Stimulated activated CD4-positive, alpha-beta T cell treated with anti-CD3 and anti-CD28 coated beads, Interleukin-4, amount 100 ng/mL, for 1 hour (primary cell): ENCODE data around the gene SURF2.

Source experiments
- DNase-seq: peaks from one replicate; pipeline ENCODE4 v3.0.0-alpha.2; 2020

Gene SURF2

DNA sequence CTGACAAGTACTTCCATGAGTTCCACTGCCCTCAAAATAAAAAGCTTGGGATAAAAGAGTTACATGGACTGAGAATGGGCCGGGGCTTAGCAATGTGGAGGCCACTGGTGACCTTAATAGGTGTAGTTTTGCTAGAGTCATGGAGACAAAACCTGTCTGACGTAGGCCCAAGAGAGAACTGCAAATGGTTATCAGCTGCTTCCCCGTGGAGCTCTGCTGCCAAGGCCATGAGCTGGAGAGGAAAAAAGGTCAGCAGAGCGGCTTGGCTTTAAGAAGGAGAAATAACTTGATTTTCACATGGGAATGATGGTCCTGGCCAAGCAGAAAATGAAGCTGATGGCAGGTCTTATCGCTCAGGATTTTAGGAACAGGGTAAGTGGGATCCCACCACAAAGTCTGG, 16.7 kb upstream of the SURF2 start:
- no peak for DNase-seq

DNA sequence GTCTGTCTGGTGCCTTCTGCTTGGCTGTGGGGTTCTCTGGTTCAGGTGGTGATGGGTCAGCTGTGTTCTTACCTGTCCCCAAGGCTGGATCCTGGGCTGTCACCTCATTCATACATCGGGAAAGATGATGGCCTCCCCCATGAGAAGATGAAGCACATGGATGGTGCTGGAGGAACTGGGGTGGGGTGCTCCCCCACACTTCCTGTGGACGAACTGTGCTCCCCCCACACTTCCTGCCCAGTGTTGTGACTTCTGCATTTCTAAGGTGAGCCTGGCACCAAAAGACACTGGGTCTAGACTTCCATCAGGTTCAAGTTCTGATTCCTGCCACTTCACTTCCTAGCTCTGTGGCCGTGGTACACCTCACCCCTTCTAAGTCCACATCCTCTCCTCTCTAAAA, 16.1 kb upstream of the SURF2 start:
- DNase-seq = no peak

DNA sequence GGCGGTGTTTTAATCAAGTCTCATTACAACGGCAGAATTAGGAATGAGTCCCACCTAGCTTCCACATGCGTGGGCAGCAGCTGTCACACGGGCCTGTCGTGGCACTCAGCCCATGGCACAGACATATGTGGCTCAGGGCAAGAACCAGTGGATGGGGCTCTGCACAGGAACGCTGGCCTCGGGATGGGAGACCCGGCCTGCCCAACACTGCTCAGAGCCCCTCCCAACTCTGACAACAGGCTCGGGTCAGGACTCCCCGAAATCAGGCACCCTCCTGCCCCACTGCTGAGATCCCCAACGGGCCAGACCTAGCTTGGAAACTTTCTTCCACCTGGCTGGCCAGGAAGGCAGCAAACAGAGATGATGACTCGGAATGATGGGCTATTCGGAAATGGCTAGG, 15.4 kb upstream of the SURF2 start:
- no peak for DNase-seq

DNA sequence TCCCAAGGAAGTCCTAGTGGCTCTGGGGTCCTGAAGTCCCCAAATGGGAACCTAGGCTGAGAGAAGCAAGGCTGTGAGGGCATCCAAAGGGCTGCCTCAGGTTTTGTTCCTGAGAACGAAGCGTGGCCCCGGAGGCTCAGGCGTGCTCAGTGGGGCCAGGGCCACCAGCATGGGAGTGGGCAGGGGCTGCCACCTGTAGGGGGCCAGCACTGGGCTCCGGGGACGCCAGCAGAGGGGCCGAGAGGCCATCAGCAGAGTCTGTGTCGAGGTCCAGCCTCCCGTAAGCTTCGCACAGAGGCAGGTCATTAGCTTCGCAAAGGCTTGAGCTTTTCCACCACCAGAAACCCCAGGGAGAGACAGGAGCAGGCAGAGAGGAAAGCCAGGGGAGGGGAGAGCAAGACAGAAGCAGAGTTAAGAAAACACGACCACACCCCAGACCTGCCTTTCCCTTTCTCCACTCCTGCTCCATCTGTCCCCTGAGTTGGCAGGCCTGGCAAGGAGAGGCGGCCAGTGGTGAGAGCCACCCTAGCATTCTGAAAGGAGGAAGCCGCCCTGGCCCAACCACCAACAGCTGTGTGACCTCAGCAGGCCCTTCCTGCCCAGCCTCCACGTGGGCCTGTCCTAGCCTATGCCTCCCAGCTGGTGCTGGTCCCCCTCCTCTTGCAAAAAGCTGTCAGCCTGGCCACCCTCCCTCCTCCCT, 14.8 kb upstream of the SURF2 start:
- DNase-seq = no peak

DNA sequence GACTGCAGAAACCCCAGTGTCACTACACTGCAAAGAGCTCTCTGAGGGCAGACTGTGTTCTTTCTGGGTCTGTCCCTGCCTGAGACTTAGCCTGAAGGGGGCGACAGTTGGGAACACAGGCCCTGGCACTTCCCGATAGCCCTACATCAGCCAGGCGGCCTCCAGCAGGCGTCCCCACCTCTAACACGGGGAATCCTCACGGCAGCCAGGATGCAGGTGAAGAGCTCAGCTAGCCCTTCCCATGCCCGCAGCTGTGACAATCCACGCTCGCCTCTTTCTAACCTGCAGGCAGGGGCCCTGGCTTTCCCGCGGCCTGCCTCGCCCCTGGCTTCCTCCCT, 14.3 kb upstream of the SURF2 start:
- DNase-seq = no peak

DNA sequence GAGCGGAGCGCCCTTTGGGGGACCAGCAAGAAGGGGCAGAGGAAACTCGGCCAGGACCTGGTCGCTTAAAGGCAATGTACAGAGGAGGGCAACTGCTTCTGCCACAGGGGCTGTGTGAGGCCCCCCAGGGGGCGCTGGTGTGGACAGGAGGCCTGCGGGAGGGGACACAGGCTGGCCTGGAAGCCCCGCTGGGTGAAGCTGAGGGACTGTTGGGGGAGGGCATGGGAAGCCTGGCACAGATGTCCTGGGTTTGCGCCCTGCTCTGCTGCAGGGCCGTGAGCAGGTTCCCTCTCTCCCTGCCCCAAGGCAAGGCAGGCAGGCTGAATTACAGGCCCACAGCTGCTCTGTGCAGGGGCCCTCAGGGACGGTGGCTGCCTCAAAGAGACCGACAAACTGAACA, 13.8 kb upstream of the SURF2 start:
- no peak for DNase-seq

GRCh38 chr9:133344071-133344470, 12.3 kb upstream of the SURF2 start:
- no peak for DNase-seq

- DNase-seq = no peak
Measured at GRCh38 chr9:133344979-133345378, 11.4 kb upstream of the SURF2 start.

DNA sequence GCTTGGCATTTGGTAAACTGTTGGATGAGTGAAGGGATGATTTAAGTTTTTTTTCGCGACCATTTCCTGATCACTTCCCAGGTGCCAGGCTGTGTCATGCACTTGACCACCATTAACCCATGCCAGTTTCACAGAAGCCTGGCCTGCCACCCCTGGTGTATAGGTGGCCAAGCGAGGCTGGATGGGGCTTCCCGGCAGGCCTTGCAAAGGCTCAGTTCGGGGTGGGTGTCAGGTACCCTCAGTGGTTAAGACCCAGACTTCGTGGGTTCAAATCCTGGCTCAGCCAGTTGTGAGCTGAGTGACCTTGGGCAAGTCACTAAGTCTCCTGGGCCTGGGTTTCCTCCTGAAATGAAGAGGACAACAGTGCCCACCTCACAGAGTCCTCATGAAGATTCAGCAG, 10.8 kb upstream of the SURF2 start:
- no peak for DNase-seq

GRCh38 chr9:133346021-133346785, 10.1 kb upstream of the SURF2 start:
- no peak for DNase-seq

- DNase-seq = no peak
Measured at GRCh38 chr9:133347515-133347984, 8.8 kb upstream of the SURF2 start.

DNA sequence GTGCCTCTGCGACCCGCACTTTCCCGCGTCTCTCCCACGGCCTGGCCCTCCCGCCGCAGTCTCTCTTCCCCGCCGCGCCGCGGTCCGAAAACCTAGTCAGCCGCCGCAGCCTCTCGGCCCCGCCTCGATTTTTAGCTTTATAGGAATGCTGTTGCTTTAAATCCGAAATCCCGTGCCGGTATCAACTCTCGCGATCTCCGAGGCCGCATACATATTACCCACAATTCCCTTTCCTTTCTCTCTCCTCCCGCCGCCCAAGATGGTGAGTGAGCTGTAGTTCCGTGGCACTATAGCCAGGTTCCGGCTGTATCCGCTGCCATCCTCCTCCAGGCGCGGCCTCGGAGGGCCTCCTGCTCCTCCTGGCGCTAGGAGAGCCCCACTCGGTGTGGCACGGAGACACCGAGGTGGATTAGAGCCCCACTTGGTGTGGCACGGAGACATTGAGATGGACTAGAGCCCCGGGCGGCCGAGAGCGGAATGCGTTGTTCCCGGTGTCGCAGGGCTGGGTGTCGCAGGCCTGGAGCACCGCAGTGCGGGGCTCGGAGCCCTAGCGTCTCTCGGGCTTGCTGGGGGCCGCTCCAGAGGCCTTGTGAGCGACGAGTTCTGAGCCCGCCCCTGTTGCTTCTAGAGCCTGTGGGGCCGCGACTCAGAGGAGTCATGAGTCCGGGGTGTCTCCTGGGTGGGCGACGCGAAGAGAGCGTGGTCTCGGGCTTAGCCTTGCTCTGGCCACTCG, 8.2 kb upstream of the SURF2 start, which contains the start of the genes MED22 and RPL7A:
Gene MED22 (minus strand): TSS at position 147 of the 733 bp plus-strand sequence. CDS start 1,469 bp downstream, outside the sequence.
Gene RPL7A (plus strand): TSS at position 234 of the 733 bp plus-strand sequence. CDS start 26 bp downstream, at position 260.
- DNase-seq = peak; percentile 91

DNA sequence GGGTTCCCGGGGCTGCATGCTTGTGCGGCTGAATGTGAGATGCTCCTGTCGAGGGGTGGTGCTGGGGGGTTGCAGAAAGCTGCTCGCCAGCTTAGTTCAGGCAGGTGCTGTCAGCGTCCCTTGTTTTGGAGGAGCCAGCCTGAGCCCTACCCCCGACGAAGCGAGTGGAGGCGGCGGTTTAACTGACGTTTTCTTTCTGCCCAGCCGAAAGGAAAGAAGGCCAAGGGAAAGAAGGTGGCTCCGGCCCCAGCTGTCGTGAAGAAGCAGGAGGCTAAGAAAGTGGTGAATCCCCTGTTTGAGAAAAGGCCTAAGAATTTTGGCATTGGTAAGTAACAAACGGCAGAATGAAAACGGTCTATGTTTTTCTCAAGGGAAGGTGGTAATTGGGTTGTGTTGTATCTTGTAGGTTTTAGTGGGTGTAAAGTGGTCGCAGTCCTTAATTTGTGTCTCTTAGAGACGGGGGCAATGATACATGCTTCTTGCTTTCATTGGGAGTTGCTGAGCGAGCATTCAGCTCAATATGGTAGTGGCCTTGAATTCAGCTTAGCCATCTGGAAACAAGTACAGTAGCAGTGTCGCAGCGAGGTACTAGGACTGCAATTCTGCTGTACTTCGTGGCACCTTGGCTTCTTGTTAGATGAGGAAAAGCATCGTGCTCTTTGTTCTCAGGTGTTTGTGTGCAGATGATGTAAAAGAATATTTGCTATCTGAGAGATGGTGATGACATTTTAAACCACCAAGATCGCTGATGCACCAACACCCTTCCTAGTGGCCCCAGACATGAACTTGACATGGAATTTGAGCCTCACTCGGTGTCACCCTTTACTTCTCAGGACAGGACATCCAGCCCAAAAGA, 7.4 kb upstream of the SURF2 start:
- DNase-seq = no peak

DNA sequence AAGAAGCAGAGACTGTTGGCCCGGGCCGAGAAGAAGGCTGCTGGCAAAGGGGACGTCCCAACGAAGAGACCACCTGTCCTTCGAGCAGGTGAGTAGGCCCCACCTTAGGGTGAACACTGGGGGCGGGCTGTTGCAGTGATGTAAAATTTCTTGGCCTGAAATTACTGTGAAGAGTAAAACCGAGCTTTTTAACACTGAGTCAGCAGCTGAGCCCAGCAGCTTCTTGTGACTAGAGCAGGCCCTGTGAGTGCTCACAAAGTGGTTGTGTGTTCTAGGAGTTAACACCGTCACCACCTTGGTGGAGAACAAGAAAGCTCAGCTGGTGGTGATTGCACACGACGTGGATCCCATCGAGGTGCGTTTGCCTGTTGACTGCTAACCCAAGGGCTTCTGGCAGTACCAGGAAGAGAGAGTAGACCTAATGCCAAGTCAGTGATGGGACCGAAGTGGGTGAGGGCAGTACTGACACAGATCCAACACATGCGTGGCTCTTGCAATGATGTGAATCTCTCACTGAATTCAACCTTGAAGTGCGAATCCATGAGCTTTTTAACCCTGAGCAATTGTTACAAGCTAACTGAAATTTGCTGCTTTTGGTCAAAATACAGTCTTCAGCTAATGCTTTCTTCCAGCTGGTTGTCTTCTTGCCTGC, 6.3 kb upstream of the SURF2 start:
- no peak for DNase-seq

DNA sequence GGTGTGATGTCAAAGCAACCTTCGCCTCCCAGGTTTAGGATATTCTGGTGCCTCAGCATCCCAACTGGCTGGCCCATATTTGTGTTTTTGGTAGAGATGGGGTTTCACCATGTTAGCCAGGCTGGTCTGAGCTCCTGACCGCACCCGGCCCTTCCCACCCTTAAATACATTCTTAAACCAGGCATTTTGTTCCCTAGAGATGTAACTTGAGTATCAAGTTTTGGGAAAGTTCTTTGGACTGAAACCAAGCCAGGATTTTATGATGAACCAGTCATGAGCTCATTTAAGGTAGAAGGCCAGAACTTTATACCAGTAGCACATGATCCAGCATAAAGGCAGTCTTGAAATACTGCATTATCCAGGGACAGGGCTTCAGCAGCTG, 4.8 kb upstream of the SURF2 start:
- no peak for DNase-seq

DNA sequence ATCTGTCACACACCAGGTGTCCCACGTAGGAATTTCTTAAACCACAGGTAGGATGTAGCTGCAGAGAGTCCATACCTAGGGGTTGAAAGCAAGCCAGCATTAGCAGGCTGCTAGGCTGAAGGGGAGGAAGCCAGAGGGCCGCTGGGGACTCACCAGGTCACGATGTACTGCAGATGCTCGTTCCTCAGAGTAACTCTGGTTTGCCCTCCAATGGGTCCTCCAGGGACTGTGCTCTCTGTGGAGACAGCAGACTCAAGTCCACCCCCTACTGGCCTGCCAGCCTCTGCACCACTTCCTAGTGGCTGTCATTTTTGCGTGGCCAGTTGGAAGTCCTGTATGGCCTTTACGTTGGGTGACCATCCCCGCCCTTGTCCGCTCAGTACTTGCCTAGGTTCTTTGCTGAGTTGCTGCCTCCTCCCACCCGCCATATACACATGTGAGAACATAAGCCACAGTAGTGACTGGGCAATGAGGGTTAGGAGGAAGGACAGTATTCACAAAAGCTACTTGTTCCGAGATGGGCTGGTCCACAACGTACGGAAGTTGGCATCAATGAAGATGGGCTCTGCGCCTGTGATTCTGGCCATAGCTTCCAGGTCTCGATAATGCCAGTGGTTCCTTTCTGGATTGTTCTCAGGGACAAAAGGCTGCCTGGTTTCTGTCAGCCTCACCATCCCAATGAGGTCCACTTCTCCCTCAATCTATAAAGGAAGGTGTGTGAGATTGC, 4.3 kb upstream of the SURF2 start:
- peak; percentile 43 for DNase-seq

DNA sequence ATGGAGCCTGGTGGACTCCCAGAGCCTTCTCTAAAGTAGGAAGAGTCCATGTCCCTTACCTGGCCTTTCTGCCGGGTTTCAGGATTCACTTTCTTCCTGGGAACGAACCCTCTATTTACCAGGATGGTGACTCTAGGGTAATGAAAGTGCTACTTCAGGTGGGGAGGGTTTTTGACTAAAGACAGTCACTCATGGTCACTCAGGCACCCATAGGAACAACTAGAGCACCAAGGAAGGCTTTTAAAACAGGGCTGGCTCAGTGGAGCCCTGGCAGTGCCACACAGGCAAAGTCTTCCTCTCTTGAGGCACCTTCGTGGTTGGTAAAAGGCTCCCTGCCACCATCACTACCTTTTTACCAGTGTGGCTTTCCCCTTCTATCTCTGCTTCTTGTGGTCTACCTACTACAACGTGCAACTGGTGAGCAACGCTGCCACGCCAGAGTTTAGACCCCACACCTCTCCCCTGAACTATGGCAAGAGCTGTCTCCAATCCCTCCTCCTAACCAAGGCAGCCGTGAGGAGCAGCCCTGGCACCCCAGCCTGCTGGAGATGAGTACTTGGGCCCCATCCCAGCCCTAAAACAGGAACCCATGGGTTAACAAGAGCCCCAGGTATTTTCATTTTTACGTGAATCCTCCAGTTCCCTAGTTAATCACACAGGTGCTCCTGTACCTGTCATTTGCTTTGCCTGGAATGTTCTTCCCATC, 3.6 kb upstream of the SURF2 start:
- no peak for DNase-seq

- DNase-seq = no peak
Measured at GRCh38 chr9:133353548-133353947, 2.8 kb upstream of the SURF2 start.

DNA sequence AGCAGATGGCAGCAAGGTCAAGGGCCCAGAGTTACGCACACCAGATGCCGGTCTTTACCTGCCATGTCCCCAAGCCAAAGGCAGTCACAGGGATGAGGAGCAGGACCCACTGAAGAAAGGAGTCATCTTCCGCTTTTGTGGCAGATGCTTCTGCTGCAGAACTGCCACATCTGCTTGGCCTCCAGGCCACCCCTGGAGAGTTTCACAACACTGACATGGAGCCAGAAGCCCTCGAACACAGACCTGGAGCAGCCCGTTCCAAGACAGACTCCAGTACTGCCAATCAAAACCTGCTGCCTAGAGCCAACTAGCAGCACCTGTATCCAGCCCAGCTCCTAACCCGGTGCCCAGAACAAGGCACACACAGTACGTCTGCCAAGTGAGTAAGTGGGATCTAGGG, 1.6 kb upstream of the SURF2 start:
- no peak for DNase-seq

- DNase-seq = no peak
Measured at GRCh38 chr9:133355881-133356357, 431 bp upstream of the SURF2 start.

- no peak for DNase-seq
Measured at GRCh38 chr9:133357656-133358055, 1.3 kb downstream of the SURF2 start.
